ENCODE results near the gene ELOVL3. TPM values are rescaled to one million over a fixed set of nuclear protein-coding genes. Genes with fewer than 3 reads are reported as not detected.

ELOVL3 gene
- total and polyA plus RNA-seq, 9 of the 15 experiments (the other 6 are each of a cell fraction or from before 2014, with no cell fraction given), result 0.32 to 3.3 (median 0.87) TPM

DNA sequence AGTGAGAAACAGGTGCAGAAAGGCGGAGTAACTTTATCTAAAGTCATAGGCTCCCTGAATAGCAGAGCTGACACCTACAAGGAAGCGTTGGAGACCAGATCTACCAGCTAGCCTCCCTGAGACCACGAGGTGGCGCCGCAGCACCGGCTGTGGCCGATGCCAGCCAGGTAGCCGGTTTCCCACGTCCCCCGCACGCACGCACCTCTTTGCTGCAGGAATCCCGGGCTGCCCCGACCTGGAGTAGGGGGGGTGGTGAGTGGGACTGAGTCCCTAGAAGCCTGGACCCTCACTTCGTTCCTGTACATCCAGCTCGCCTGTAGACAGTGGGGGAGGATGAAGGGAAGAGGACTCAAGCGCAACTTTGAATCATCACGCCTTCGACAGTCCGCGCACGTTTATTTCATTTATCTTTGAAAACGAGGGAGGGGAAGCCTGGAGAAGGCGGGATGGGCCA lies 3.7 kb downstream of the ELOVL3 start (continued):
- TF ChIP-seq E2F3 (CRISPR knock-in tag; IDR thresholded peaks at IDR 0.05) (no peak), KLF16 (IDR thresholded peaks at IDR 0.05) (peak; percentile 48; the same call in 1 of the 2 replicates), CREB1 (IDR thresholded peaks at IDR 0.05) (0 out of 2 replicates have a peak, but pooled peaks have one; percentile 22), CREB1 (CRISPR knock-in tag; IDR thresholded peaks at IDR 0.05) (no peak), ZNF24 (IDR thresholded peaks at IDR 0.05) (no peak), RHOXF2B (CRISPR knock-in tag; conservative IDR thresholded peaks at IDR 0.05) (no peak)
- TF ChIP-seq, protein P1, sequence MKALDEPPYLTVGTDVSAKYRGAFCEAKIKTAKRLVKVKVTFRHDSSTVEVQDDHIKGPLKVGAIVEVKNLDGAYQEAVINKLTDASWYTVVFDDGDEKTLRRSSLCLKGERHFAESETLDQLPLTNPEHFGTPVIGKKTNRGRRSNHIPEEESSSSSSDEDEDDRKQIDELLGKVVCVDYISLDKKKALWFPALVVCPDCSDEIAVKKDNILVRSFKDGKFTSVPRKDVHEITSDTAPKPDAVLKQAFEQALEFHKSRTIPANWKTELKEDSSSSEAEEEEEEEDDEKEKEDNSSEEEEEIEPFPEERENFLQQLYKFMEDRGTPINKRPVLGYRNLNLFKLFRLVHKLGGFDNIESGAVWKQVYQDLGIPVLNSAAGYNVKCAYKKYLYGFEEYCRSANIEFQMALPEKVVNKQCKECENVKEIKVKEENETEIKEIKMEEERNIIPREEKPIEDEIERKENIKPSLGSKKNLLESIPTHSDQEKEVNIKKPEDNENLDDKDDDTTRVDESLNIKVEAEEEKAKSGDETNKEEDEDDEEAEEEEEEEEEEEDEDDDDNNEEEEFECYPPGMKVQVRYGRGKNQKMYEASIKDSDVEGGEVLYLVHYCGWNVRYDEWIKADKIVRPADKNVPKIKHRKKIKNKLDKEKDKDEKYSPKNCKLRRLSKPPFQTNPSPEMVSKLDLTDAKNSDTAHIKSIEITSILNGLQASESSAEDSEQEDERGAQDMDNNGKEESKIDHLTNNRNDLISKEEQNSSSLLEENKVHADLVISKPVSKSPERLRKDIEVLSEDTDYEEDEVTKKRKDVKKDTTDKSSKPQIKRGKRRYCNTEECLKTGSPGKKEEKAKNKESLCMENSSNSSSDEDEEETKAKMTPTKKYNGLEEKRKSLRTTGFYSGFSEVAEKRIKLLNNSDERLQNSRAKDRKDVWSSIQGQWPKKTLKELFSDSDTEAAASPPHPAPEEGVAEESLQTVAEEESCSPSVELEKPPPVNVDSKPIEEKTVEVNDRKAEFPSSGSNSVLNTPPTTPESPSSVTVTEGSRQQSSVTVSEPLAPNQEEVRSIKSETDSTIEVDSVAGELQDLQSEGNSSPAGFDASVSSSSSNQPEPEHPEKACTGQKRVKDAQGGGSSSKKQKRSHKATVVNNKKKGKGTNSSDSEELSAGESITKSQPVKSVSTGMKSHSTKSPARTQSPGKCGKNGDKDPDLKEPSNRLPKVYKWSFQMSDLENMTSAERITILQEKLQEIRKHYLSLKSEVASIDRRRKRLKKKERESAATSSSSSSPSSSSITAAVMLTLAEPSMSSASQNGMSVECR (CRISPR knock-in tag; IDR thresholded peaks at IDR 0.05), result no peak
- TF ChIP-seq, protein P2, sequence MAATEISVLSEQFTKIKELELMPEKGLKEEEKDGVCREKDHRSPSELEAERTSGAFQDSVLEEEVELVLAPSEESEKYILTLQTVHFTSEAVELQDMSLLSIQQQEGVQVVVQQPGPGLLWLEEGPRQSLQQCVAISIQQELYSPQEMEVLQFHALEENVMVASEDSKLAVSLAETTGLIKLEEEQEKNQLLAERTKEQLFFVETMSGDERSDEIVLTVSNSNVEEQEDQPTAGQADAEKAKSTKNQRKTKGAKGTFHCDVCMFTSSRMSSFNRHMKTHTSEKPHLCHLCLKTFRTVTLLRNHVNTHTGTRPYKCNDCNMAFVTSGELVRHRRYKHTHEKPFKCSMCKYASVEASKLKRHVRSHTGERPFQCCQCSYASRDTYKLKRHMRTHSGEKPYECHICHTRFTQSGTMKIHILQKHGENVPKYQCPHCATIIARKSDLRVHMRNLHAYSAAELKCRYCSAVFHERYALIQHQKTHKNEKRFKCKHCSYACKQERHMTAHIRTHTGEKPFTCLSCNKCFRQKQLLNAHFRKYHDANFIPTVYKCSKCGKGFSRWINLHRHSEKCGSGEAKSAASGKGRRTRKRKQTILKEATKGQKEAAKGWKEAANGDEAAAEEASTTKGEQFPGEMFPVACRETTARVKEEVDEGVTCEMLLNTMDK (IDR thresholded peaks at IDR 0.05; ENCODE audit: borderline replicate concordance, insufficient read depth, low read depth, low read length, poor library complexity, severe bottlenecking), result peak; percentile 26
- TF ChIP-seq, protein P3, sequence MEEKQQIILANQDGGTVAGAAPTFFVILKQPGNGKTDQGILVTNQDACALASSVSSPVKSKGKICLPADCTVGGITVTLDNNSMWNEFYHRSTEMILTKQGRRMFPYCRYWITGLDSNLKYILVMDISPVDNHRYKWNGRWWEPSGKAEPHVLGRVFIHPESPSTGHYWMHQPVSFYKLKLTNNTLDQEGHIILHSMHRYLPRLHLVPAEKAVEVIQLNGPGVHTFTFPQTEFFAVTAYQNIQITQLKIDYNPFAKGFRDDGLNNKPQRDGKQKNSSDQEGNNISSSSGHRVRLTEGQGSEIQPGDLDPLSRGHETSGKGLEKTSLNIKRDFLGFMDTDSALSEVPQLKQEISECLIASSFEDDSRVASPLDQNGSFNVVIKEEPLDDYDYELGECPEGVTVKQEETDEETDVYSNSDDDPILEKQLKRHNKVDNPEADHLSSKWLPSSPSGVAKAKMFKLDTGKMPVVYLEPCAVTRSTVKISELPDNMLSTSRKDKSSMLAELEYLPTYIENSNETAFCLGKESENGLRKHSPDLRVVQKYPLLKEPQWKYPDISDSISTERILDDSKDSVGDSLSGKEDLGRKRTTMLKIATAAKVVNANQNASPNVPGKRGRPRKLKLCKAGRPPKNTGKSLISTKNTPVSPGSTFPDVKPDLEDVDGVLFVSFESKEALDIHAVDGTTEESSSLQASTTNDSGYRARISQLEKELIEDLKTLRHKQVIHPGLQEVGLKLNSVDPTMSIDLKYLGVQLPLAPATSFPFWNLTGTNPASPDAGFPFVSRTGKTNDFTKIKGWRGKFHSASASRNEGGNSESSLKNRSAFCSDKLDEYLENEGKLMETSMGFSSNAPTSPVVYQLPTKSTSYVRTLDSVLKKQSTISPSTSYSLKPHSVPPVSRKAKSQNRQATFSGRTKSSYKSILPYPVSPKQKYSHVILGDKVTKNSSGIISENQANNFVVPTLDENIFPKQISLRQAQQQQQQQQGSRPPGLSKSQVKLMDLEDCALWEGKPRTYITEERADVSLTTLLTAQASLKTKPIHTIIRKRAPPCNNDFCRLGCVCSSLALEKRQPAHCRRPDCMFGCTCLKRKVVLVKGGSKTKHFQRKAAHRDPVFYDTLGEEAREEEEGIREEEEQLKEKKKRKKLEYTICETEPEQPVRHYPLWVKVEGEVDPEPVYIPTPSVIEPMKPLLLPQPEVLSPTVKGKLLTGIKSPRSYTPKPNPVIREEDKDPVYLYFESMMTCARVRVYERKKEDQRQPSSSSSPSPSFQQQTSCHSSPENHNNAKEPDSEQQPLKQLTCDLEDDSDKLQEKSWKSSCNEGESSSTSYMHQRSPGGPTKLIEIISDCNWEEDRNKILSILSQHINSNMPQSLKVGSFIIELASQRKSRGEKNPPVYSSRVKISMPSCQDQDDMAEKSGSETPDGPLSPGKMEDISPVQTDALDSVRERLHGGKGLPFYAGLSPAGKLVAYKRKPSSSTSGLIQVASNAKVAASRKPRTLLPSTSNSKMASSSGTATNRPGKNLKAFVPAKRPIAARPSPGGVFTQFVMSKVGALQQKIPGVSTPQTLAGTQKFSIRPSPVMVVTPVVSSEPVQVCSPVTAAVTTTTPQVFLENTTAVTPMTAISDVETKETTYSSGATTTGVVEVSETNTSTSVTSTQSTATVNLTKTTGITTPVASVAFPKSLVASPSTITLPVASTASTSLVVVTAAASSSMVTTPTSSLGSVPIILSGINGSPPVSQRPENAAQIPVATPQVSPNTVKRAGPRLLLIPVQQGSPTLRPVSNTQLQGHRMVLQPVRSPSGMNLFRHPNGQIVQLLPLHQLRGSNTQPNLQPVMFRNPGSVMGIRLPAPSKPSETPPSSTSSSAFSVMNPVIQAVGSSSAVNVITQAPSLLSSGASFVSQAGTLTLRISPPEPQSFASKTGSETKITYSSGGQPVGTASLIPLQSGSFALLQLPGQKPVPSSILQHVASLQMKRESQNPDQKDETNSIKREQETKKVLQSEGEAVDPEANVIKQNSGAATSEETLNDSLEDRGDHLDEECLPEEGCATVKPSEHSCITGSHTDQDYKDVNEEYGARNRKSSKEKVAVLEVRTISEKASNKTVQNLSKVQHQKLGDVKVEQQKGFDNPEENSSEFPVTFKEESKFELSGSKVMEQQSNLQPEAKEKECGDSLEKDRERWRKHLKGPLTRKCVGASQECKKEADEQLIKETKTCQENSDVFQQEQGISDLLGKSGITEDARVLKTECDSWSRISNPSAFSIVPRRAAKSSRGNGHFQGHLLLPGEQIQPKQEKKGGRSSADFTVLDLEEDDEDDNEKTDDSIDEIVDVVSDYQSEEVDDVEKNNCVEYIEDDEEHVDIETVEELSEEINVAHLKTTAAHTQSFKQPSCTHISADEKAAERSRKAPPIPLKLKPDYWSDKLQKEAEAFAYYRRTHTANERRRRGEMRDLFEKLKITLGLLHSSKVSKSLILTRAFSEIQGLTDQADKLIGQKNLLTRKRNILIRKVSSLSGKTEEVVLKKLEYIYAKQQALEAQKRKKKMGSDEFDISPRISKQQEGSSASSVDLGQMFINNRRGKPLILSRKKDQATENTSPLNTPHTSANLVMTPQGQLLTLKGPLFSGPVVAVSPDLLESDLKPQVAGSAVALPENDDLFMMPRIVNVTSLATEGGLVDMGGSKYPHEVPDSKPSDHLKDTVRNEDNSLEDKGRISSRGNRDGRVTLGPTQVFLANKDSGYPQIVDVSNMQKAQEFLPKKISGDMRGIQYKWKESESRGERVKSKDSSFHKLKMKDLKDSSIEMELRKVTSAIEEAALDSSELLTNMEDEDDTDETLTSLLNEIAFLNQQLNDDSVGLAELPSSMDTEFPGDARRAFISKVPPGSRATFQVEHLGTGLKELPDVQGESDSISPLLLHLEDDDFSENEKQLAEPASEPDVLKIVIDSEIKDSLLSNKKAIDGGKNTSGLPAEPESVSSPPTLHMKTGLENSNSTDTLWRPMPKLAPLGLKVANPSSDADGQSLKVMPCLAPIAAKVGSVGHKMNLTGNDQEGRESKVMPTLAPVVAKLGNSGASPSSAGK (IDR thresholded peaks at IDR 0.05), result peak; percentile 84

Measured in K562 (cell line).